GM08714 (cell line): Measurements from ENCODE around the gene PLCB1.
"Not testable (repeated sequence)": the region's sequence is repeated elsewhere in the genome, so short reads cannot be mapped to it uniquely, and the experiment has no call there.

ENCODE experiments used
- H3K4me3 ChIP-seq: fragments of 200-500 bp; sonication (Bioruptor generic); 2 replicates; pipeline ENCODE4 v1.5.1; 2014; ENCODE audit warnings: mild to moderate bottlenecking, low read length, inconsistent platforms
- ZNF274 ChIP-seq: IDR thresholded peaks from 2 replicates; pipeline ENCODE4 v1.6.1; 2012; ENCODE audit warnings: mild to moderate bottlenecking, low read depth, low read length

Gene PLCB1

GRCh38 chr20:8361779-8362178 lies 229.7 kb downstream of the PLCB1 start:
- no peak for TF ChIP-seq ZNF274

GRCh38 chr20:8362457-8362856 lies 230.4 kb downstream of the PLCB1 start:
- no peak overlapping the region for H3K4me3 ChIP-seq
- no peak for TF ChIP-seq ZNF274

More at GRCh38 chr20:8361779-8362178, 229.7 kb downstream of the PLCB1 start:
- H3K4me3 ChIP-seq = no peak overlapping the region

GRCh38 chr20:8363970-8364733 lies 232.1 kb downstream of the PLCB1 start:
- no peak for TF ChIP-seq ZNF274
- no peak overlapping the region for H3K4me3 ChIP-seq

- no peak for TF ChIP-seq ZNF274
- H3K4me3 ChIP-seq = no peak overlapping the region
Observed at GRCh38 chr20:8364734-8365078, 232.6 kb downstream of the PLCB1 start.

GRCh38 chr20:8365634-8366033 lies 233.6 kb downstream of the PLCB1 start:
- no peak for TF ChIP-seq ZNF274
- no peak overlapping the region for H3K4me3 ChIP-seq

- TF ChIP-seq ZNF274 = no peak
Observed at GRCh38 chr20:8366303-8366923, 234.3 kb downstream of the PLCB1 start.

GRCh38 chr20:8367689-8368088 lies 235.6 kb downstream of the PLCB1 start:
- TF ChIP-seq ZNF274 = no peak
- no peak overlapping the region for H3K4me3 ChIP-seq

More at GRCh38 chr20:8366303-8366923, 234.3 kb downstream of the PLCB1 start:
- no peak overlapping the region for H3K4me3 ChIP-seq

- H3K4me3 ChIP-seq = no peak overlapping the region
- TF ChIP-seq ZNF274 = no peak
Observed at GRCh38 chr20:8368670-8369069, 236.6 kb downstream of the PLCB1 start.

- TF ChIP-seq ZNF274 = no peak
- H3K4me3 ChIP-seq = no peak overlapping the region
Observed at GRCh38 chr20:8369311-8369710, 237.2 kb downstream of the PLCB1 start.

- TF ChIP-seq ZNF274 = no peak
Observed at GRCh38 chr20:8370774-8371173, 238.7 kb downstream of the PLCB1 start.

GRCh38 chr20:8372824-8373380 lies 240.8 kb downstream of the PLCB1 start:
- no peak for TF ChIP-seq ZNF274
- H3K4me3 ChIP-seq = no peak overlapping the region

More at GRCh38 chr20:8370774-8371173, 238.7 kb downstream of the PLCB1 start:
- no peak overlapping the region for H3K4me3 ChIP-seq

GRCh38 chr20:8373579-8373978 lies 241.5 kb downstream of the PLCB1 start:
- H3K4me3 ChIP-seq = no peak overlapping the region
- TF ChIP-seq ZNF274 = no peak

- no peak for TF ChIP-seq ZNF274
- H3K4me3 ChIP-seq = no peak overlapping the region
Observed at GRCh38 chr20:8375898-8376297, 243.8 kb downstream of the PLCB1 start.

GRCh38 chr20:8376940-8377339 lies 244.9 kb downstream of the PLCB1 start:
- H3K4me3 ChIP-seq = no peak overlapping the region
- no peak for TF ChIP-seq ZNF274

GRCh38 chr20:8379125-8379524 lies 247.1 kb downstream of the PLCB1 start:
- not testable (repeated sequence) for H3K4me3 ChIP-seq
